AG04450 (cell line): Measurements from ENCODE around the gene DOCK4. TPM values are rescaled to one million over a fixed set of nuclear protein-coding genes. Genes with fewer than 3 reads are reported as not detected.

ENCODE experiments used
- CTCF ChIA-PET: fragments of 300-600, 350-600 bp; formaldehyde crosslinking; extraction: SDS; loops from one replicate; lab custom pipeline; 2022; ENCODE audit warnings: antibody characterized with exemption, inconsistent platforms; lab: Charles Lee
- POLR2A ChIA-PET: fragments of 350-600 bp; formaldehyde crosslinking; extraction: SDS; loops from one replicate; lab custom pipeline; 2021; ENCODE audit warnings: antibody characterized with exemption, inconsistent platforms; lab: Yijun Ruan, JAX
- DNase-seq: peaks from one replicate; pipeline ENCODE4 v3.0.0-alpha.2; 2011; ENCODE audit warnings: low read depth, low spot score
- H3K27ac ChIP-seq: one replicate; pipeline ENCODE4 v1.5.1; 2012; ENCODE audit warnings: low read depth, low read length, control low read depth
- H3K27me3 ChIP-seq: one replicate; pipeline ENCODE4 v1.6.0; 2012; ENCODE audit warnings: low read length; ENCODE audit not compliant: control insufficient read depth, insufficient read depth
- H3K4me3 ChIP-seq: 2 replicates; pipeline ENCODE4 v1.5.1; 2011; ENCODE audit warnings: mild to moderate bottlenecking, low read depth, low read length, control low read depth
- H3K9me3 ChIP-seq: 2 replicates; pipeline ENCODE4 v1.5.1; 2012; ENCODE audit warnings: low read length; ENCODE audit not compliant: control insufficient read depth, insufficient read depth
- CTCF ChIP-seq: IDR thresholded peaks from 2 replicates; pipeline ENCODE4 v1.5.1; 2011; ENCODE audit warnings: low read depth, low read length, control low read depth, inconsistent platforms
- polyA plus RNA-seq: library from polyadenylated mRNA; depleted of rRNA; stranded (reverse); fragments of >200 nt; gene quantifications from 2 replicates; pipeline ENCODE4 v1.2.3, GENCODE V29; 2011

The DOCK4 gene
- polyA plus RNA-seq, 1 experiment = 12.6 TPM

- TF ChIP-seq CTCF = no peak
- POLR2A ChIA-PET = no interaction called here
- Histone ChIP-seq H3K4me3 (no peak overlapping the region), H3K27me3 (no peaks in the 10 kb centered on the region), H3K27ac (no peak overlapping the region), H3K9me3 (no peaks in the 10 kb centered on the region)
- CTCF ChIA-PET = no interaction called here
- DNase-seq = no peak
Observed at GRCh38 chr7:112137141-112138101, 68.8 kb downstream of the DOCK4 start.

GRCh38 chr7:112136271-112137008 lies 69.8 kb downstream of the DOCK4 start:
- TF ChIP-seq CTCF = no peak

GRCh38 chr7:112135815-112136214 lies 70.4 kb downstream of the DOCK4 start:
- H3K27me3 ChIP-seq = no peaks in the 10 kb centered on the region
- TF ChIP-seq CTCF = no peak
- POLR2A ChIA-PET = no interaction called here
- no peak overlapping the region for H3K4me3 ChIP-seq
- H3K9me3 ChIP-seq = no peaks in the 10 kb centered on the region
- DNase-seq = no peak
- no peak overlapping the region for H3K27ac ChIP-seq
- CTCF ChIA-PET = no interaction called here

More at GRCh38 chr7:112136271-112137008, 69.8 kb downstream of the DOCK4 start:
- ChIA-PET POLR2A (no interaction called here), CTCF (no interaction called here)
- Histone ChIP-seq H3K27ac (no peak overlapping the region), H3K4me3 (no peak overlapping the region), H3K27me3 (no peaks in the 10 kb centered on the region), H3K9me3 (no peaks in the 10 kb centered on the region)
- DNase-seq = no peak

- Histone ChIP-seq H3K4me3 (no peak overlapping the region), H3K27ac (no peak overlapping the region), H3K9me3 (no peaks in the 10 kb centered on the region), H3K27me3 (no peaks in the 10 kb centered on the region)
- TF ChIP-seq CTCF = no peak
- ChIA-PET POLR2A (no interaction called here), CTCF (no interaction called here)
- no peak for DNase-seq
Observed at GRCh38 chr7:112134039-112134438, 72.2 kb downstream of the DOCK4 start.

- TF ChIP-seq CTCF = no peak
- Histone ChIP-seq H3K27ac (no peak overlapping the region), H3K4me3 (no peak overlapping the region), H3K9me3 (no peaks in the 10 kb centered on the region), H3K27me3 (no peaks in the 10 kb centered on the region)
- ChIA-PET POLR2A (no interaction called here), CTCF (no interaction called here)
- no peak for DNase-seq
Observed at GRCh38 chr7:112133328-112133727, 72.9 kb downstream of the DOCK4 start.
